GM23248 (cell line): ENCODE data around the gene KIF13A.

ENCODE experiments used
- EZH2 ChIP-seq: fragments of 200-600 bp; sonication (generic); IDR thresholded peaks from 2 replicates; pipeline ENCODE4 v1.6.1; 2018; ENCODE audit warnings: antibody characterized with exemption, mild to moderate bottlenecking; ENCODE audit not compliant: insufficient read depth, poor library complexity, severe bottlenecking
- EZH2phosphoT487 ChIP-seq: fragments of 200-600 bp; sonication (generic); IDR thresholded peaks from 2 replicates; pipeline ENCODE4 v1.6.1; 2018; ENCODE audit warnings: antibody characterized with exemption, moderate library complexity, mild to moderate bottlenecking, low read depth; ENCODE audit not compliant: insufficient read depth

DNA sequence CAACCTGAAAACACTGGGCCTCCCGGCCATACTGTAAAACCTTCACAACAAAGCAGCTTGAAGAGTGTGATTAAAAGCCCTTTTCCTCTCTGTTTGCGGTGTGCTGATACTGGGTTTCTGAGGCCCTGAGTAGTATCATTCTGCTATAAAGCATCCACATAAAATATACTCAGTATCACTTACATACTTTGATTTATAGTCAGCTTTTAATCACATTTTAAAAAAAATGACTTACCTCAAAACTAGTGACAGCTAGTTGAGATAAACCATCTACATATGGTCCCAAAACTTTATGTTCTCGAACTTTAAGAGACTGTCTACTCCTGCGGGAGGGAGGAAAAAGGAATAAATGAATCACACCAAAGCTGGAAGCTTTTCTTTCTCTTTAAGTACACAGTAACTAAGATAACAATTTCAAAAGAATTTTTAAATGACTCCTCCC is 135.7 kb downstream of the KIF13A start:
- TF ChIP-seq EZH2phosphoT487 (no peak), EZH2 (no peak)
